Spleen (tissue), 11 donors: Measurements from ENCODE around the gene OSTF1. TPM values are rescaled to one million over a fixed set of nuclear protein-coding genes. Genes with fewer than 3 reads are reported as not detected.

Experiments used
- DNase-seq: peaks from one replicate; pipeline ENCODE4 v3.0.0-alpha.2; 2020
- H3K27ac ChIP-seq, 8 donors: fragments of 200-600 bp; sonication (generic) in 7 of 8; 1 replicate in 4 of 8; 2 replicates in 4 of 8; pipeline versions ENCODE4 v1.5.0 to v1.8.0; 2016 to 2021; ENCODE audit warnings: inconsistent platforms in 4 of 8, mild to moderate bottlenecking in 4 of 8, moderate library complexity in 1 of 8
- H3K27me3 ChIP-seq, 7 donors: fragments of 200-600 bp; sonication (generic) in 6 of 7; replicated peaks in 1 of 7; 1 replicate in 4 of 7; 2 replicates in 3 of 7; pipeline versions ENCODE4 v1.5.0 to v1.8.0; 2016 to 2021; ENCODE audit warnings: inconsistent platforms in 3 of 7, mild to moderate bottlenecking in 1 of 7
- H3K36me3 ChIP-seq, 6 donors: fragments of 200-600 bp; sonication (generic) in 5 of 6; 1 replicate in 4 of 6; 2 replicates in 2 of 6; pipeline versions ENCODE4 v1.5.0 to v1.8.0; 2016 to 2021; ENCODE audit warnings: inconsistent platforms in 2 of 6
- H3K4me1 ChIP-seq, 6 donors: fragments of 200-600 bp; sonication (generic) in 5 of 6; 1 replicate in 3 of 6; 2 replicates in 3 of 6; pipeline versions ENCODE4 v1.5.0 to v1.8.0; 2016 to 2021; ENCODE audit warnings: inconsistent platforms in 3 of 6
- H3K4me3 ChIP-seq, 8 donors: fragments of 200-600 bp; sonication (generic) in 7 of 8; 1 replicate in 4 of 8; 2 replicates in 4 of 8; pipeline versions ENCODE4 v1.5.0 to v1.8.0; 2016 to 2021; ENCODE audit warnings: inconsistent platforms in 4 of 8, mild to moderate bottlenecking in 4 of 8, moderate library complexity in 2 of 8
- H3K9me3 ChIP-seq, 8 donors: fragments of 200-600 bp; sonication (generic) in 7 of 8; 1 replicate in 4 of 8; 2 replicates in 4 of 8; pipeline versions ENCODE4 v1.5.0 to v1.8.0; 2016 to 2021; ENCODE audit warnings: inconsistent platforms in 4 of 8
- POLR2A ChIP-seq, 3 donors: fragments of 450-650 bp; IDR thresholded peaks; one replicate each; pipeline ENCODE4 v1.5.1; 2017; ENCODE audit warnings: antibody characterized with exemption in 3 of 3, mild to moderate bottlenecking in 1 of 3
- POLR2AphosphoS5 ChIP-seq, 3 donors: sonication (generic); formaldehyde crosslinking; IDR thresholded peaks; one replicate each; pipeline ENCODE4 v1.5.1; 2017; ENCODE audit warnings: antibody characterized with exemption in 3 of 3
- WGBS, 5 donors: extraction: QIAGEN DNeasy Blood & Tissue Kit in 3 of 5; methylation state at CpG; one replicate each; pipeline versions ENCODE4 v1.1.5 to v1.1.7; 2013 to 2018; 5-methylcytosine and 5-hydroxymethylcytosine counted together
- intact Hi-C: fragments of 100-400 bp; cut with DNase I; formaldehyde crosslinking; loops from one replicate; pipeline ENCODE4 v1.15.0; 2023; ENCODE audit warnings: low total_unique reads
- polyA plus RNA-seq, 3 donors: library from polyadenylated mRNA; stranded (reverse); fragments of 200-250 nt; gene quantifications; one replicate each; pipeline ENCODE4 v1.2.1, GENCODE V29; 2013
- total RNA-seq, 7 donors: library from RNA; depleted of rRNA in 3 of 7; stranded (reverse); fragments of >200 nt in 3 of 7; fragmentation: NEBNext Ultra II Directional in 4 of 7; extraction: Animal tissue kit (Norgen Biotek cat#: 25700) in 4 of 7; gene quantifications; one replicate each; pipeline versions ENCODE4 v1.1.0 to v1.2.1, GENCODE V29; 2016 to 2021
- TF ChIP-seq, protein P1 (sequence below), 11 experiments: fragments of 200-600 bp in 7 of 11; fragments of 450-650 bp in 4 of 11; sonication (generic) in 4 of 11; IDR thresholded peaks in 8 of 11; conservative IDR thresholded peaks in 3 of 11; 1 replicate in 7 of 11; 2 replicates in 4 of 11; pipeline versions ENCODE4 v1.4.0 to v1.8.0; 2016 to 2021; ENCODE audit warnings: antibody characterized with exemption in 11 of 11, inconsistent platforms in 4 of 11, mild to moderate bottlenecking in 1 of 11
- donor health status: healthy with polysubstance abuse.
- donor health status: DM: no; HTN: no; CAD: no; lungs with moderate emphysema.
- donor health status: DM: no; HTN: no; CAD: no.
- donor health status: Bipolar disorder and iron deficiency.
- donor health status: healthy.
- donor health status: DM: no; HTN: no; CAD: no.
- donor health status: DM: yes; HTN: yes; CAD: no.

OSTF1 gene
- total and polyA plus RNA-seq, 10 donors = 58.4 to 123 (median 100) TPM

DNA sequence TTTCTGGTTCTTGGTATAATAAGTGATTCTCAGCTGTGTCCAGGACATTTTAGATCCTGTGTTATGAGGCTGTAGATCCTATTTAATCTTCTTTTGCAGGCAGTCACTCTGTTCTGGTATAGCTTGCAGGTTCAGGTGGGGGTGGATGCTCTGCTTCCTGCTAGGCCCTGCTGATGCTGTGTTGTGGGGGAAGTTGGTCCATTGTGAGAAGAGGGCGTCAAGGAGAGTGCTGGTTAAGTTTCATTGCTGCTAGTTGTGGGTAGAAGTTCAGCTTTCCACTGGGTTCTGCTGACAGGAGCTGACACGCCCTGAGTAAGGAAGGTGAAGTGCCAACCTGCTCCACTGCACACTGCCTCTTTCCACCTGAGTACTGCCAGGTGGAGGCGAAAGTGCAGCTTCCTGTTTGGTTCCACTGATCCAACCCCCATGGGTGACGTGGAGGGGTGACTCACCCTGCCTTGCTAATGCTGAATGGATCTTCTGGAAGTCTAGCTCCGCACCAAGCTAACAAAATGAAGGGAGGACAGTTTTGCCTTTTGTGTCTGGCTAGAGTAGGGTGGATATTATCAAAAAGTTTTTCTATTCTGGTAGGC, 16.7 kb upstream of the OSTF1 start:
- H3K4me3 ChIP-seq = no peak overlapping the region
- H3K27me3 ChIP-seq = no peaks in the 10 kb centered on the region
- no peak for TF ChIP-seq POLR2A (IDR thresholded peaks at IDR 0.05)
- TF ChIP-seq POLR2AphosphoS5 (IDR thresholded peaks at IDR 0.05) = no peak
- TF ChIP-seq, protein P1, sequence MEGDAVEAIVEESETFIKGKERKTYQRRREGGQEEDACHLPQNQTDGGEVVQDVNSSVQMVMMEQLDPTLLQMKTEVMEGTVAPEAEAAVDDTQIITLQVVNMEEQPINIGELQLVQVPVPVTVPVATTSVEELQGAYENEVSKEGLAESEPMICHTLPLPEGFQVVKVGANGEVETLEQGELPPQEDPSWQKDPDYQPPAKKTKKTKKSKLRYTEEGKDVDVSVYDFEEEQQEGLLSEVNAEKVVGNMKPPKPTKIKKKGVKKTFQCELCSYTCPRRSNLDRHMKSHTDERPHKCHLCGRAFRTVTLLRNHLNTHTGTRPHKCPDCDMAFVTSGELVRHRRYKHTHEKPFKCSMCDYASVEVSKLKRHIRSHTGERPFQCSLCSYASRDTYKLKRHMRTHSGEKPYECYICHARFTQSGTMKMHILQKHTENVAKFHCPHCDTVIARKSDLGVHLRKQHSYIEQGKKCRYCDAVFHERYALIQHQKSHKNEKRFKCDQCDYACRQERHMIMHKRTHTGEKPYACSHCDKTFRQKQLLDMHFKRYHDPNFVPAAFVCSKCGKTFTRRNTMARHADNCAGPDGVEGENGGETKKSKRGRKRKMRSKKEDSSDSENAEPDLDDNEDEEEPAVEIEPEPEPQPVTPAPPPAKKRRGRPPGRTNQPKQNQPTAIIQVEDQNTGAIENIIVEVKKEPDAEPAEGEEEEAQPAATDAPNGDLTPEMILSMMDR (IDR thresholded peaks at IDR 0.05 in 8 of 11, conservative IDR thresholded peaks at IDR 0.05 in 3 of 11) = no peak
- no peak for DNase-seq
- H3K27ac ChIP-seq = no peak overlapping the region
- WGBS, 5 donors = 61 to 77% (median 71%) methylated on average over 2 to 5 of the region's 5 CpGs
- no peaks in the 10 kb centered on the region for H3K9me3 ChIP-seq
- intact Hi-C loops = loop anchor here (5.0 kb wide), 1 partner anchor 294 kb away; no protein-coding TSS in a partner anchor
- H3K4me1 ChIP-seq = peaks cover 0 to 4% (median 0%) of the 10 kb centered on the region in 6 donors
- peaks cover 0 to 88% (median 15%) of the 10 kb centered on the region in 6 donors for H3K36me3 ChIP-seq

DNA sequence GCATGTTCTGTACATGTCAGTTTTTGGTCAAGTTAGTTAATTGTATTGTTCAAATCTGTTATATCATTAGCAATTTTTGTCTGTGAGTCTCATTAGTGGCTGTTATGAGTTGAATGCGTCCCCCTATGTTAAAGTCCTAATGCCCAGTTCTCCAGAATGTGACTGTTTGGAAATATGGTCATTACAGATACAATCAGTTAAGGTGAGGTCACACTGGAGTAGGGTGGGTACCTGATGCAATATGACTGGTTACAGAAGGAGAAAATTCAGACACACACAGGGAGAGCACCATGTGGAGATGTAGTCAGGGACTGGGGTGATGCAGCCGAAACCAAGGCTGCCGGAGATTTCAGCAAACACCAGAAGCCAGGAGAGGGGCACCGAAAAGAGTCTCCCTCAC, 15.4 kb upstream of the OSTF1 start:
- no peaks in the 10 kb centered on the region for H3K9me3 ChIP-seq
- intact Hi-C loops = loop anchor here (5.0 kb wide), 1 partner anchor 296 kb away; no protein-coding TSS in a partner anchor
- no peak overlapping the region for H3K4me3 ChIP-seq
- H3K27me3 ChIP-seq = no peaks in the 10 kb centered on the region
- H3K27ac ChIP-seq = no peak overlapping the region
- peaks cover 0 to 77% (median 13%) of the 10 kb centered on the region in 6 donors for H3K36me3 ChIP-seq
- peaks cover 0 to 12% (median 0%) of the 10 kb centered on the region in 6 donors for H3K4me1 ChIP-seq
- TF ChIP-seq POLR2A (IDR thresholded peaks at IDR 0.05) = no peak
- TF ChIP-seq, protein P1 (IDR thresholded peaks at IDR 0.05 in 8 of 11, conservative IDR thresholded peaks at IDR 0.05 in 3 of 11) = no peak
- no peak for TF ChIP-seq POLR2AphosphoS5 (IDR thresholded peaks at IDR 0.05)
- DNase-seq = no peak
- WGBS, 5 donors = 94 to 99% (median 97%) methylated on average over 4 of the region's 4 CpGs

DNA sequence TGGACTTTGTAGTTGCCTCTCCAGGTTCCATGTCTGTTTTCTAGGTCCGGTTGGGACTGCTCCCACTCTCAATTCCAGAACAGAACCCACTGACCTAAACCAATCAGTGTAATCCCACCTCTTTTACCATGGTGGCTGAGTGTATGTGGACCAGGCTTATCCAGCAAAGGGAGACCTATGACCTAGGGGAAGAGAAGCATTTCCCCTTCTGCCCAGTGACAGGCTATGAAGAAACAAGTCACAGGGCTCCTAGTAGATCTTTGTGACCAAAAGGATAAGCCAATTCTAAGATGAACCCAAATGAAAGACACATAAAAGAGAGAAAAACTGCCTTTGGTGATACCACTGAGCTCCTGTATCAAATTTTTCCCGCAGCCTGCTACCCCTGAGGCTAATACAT, 6.7 kb upstream of the OSTF1 start:
- Histone ChIP-seq H3K9me3 (no peaks in the 10 kb centered on the region), H3K27me3 (no peaks in the 10 kb centered on the region), H3K4me1 (peaks cover 15 to 50% (median 27%) of the 10 kb centered on the region in 6 donors), H3K27ac (no peak overlapping the region), H3K36me3 (peaks cover 0 to 55% (median 14%) of the 10 kb centered on the region in 6 donors), H3K4me3 (no peak overlapping the region)
- intact Hi-C loops = loop anchor here (5.0 kb wide), 1 partner anchor 54 kb away; the partner anchor contains the start of gene CARNMT1
- WGBS, 5 donors = 0 to 70% (median 45%) methylated on average over 2 of the region's 2 CpGs
- TF ChIP-seq, protein P1 (IDR thresholded peaks at IDR 0.05 in 8 of 11, conservative IDR thresholded peaks at IDR 0.05 in 3 of 11) = no peak
- TF ChIP-seq POLR2A (IDR thresholded peaks at IDR 0.05) (no peak), POLR2AphosphoS5 (IDR thresholded peaks at IDR 0.05) (no peak)
- no peak for DNase-seq

DNA sequence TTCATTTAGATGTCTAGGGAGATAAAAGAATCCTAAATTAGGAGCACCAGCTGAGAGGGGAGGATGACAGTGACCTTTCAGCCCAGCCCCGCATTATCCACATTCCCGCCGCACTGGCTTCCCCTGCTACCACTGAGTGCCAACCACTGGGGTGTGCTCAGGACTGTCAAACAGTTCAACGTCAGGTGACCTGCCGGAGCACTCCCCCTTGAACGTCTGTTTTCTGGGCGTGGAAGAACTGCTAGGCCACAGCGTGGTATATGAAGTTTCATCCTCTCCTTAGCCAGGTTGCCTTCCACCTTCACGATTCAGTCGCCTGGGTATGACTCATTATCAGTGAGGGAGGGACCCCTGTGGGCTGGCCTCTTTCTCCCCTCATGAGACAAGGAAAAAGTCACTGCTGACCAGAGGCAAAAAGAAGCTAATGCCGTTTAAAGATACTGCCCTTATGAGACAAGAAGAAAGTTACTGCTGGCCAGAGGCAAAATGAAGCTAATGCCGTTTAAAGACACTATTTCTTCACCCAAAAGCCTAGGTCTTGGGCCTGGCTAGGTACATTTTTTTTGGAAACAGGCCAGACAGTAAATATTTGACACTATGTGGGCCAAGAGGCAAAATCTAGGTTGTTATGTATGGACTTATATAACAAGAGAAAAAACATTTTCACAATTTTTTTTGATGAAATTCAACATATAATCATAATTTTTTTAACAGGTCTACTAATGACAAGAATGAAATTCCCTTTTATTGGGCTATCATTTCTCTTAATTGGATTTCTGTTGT, 4.9 kb upstream of the OSTF1 start:
- H3K27me3 ChIP-seq = no peaks in the 10 kb centered on the region
- peak overlapping the region in 6 of 8 donors; percentile 6 to 52 (median 20) for H3K27ac ChIP-seq
- H3K9me3 ChIP-seq = no peaks in the 10 kb centered on the region
- intact Hi-C loops = loop anchor here (5.0 kb wide), 1 partner anchor 56 kb away; the partner anchor contains the start of gene CARNMT1
- peaks cover 15 to 51% (median 32%) of the 10 kb centered on the region in 6 donors for H3K4me1 ChIP-seq
- no peak overlapping the region for H3K4me3 ChIP-seq
- WGBS, 5 donors = 74 to 83% (median 80%) methylated on average over 12 of the region's 12 CpGs
- TF ChIP-seq POLR2A (IDR thresholded peaks at IDR 0.05) (no peak), POLR2AphosphoS5 (IDR thresholded peaks at IDR 0.05) (peak in 1 of 3 donors; percentile 16)
- TF ChIP-seq, protein P1 (IDR thresholded peaks at IDR 0.05 in 8 of 11, conservative IDR thresholded peaks at IDR 0.05 in 3 of 11) = peak in 1 of 11 experiments; percentile 4
- no peak for DNase-seq
- peaks cover 0 to 49% (median 14%) of the 10 kb centered on the region in 6 donors for H3K36me3 ChIP-seq
